ENCODE measurements around the gene PDGFD.
"Not testable (repeated sequence)": the region's sequence is repeated elsewhere in the genome, so short reads cannot be mapped to it uniquely, and the experiment has no call there.

The PDGFD gene

DNA sequence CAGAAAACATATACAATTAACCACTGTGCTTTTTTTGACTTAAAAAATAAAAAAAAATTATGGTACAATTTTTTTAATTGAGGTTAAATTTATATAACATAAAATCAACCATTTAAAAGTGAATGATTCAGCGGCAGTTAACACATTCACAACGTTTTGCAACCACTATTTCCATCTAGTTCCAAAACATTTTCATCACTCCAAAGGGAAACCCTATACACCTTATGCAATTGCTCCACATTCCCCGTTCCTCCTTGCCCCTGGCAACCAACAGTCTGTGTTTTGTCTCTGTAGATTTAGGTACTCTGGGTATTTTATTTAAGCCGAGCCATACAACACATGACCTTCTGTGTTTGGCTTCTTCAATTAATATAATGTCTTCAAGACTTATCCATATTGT lies 112.2 kb downstream of the PDGFD start:
- no peak for DNase-seq

DNA sequence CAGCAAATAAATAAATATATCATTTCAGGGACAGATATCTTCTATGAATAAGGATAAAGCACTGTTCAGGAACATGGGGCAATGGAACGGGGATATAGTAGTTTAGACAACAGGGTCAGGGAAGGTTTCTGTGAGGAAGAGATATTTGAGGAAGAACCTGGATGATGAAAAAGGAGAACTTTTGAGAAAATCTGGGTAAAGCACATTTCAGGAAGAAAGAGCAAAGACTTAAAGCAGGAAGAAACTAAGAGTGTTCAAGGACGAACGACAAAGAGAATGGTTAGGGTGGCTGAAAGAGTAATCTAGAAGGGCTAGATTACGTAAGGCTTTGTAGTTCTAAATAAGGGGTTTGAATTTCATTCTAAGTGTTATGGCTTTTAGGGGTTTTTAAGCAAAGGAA lies 114.8 kb downstream of the PDGFD start:
- no peak for DNase-seq

DNA sequence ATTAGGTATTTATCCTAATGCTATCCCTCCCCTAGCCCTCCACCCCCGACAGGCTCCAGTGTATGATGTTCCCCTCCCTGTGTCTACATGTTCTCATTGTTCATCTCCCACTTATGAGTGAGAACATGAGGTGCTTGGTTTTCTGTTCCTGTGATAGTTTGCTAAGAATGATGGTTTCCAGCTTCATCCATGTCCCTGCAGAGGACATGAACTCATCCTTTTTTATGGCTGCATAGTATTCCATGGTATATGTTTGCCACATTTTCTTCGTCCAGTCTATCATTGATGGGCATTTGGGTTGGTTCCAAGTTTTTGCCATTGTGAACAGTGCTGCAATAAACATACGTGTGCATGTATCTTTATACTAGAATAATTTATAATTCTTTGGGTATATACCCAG lies 117.1 kb downstream of the PDGFD start:
- DNase-seq: not testable (repeated sequence)

DNA sequence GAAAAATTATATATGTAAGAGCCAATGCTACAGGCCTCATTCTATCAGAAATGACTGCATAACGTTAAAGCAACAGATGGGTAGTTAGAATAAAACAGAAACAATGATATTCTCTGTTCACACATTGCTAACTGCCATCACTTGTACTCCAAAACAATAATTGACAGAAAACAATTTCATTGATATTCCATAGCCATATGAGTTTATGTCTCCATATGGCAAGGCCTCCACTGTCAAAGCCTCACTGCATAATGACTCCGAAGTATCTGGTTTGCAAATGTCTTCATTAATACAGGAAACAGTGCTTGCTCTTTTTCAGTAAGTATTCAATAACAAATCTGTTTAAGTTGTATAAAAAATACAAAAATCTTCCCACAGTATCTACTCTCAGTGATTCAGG lies 117.6 kb downstream of the PDGFD start:
- no peak for DNase-seq

DNA sequence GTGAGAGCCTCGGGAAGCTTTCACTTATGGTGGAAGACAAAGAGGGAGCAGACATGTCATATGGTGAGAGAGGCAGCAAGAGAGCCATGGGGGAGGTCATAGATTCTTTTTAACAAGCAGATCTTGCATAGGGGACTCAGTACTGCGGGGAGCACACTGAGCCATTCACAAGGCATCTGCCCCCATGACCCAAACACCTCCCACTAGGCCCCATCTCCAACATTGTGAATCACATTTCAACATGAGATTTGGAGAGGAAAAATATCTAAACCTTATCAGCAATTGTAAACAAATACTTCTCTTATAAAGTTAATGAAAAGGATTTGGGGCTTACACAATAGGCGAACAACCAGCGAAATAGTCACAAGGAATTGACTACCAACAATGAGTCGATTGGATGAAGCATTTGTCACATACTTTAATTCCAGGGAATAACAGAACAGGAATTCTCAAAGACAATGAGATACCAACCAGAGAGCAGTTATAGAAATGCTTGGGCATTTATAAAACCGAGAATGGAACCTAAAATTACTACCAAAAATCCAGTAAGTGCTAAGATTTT lies 120.2 kb downstream of the PDGFD start:
- no peak for DNase-seq

DNA sequence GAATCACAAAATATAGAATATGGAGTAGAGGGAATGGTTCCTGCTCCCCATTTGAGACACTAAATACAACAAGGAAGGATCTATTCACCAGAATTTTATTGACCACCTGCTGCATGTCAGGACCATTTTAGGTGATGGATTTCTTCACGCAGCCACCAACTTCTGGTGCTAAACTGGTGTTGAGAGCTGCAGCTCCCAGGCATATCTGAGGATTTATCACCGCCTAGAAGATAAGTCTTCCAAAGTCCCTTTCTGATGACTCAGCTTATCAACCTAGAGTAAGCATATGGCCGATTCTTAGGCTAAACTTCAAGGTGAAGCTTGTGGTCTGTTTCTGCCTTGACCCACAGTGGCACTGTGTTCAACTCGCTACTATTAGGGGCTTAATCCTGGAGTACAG lies 120.8 kb downstream of the PDGFD start:
- no peak for DNase-seq

DNA sequence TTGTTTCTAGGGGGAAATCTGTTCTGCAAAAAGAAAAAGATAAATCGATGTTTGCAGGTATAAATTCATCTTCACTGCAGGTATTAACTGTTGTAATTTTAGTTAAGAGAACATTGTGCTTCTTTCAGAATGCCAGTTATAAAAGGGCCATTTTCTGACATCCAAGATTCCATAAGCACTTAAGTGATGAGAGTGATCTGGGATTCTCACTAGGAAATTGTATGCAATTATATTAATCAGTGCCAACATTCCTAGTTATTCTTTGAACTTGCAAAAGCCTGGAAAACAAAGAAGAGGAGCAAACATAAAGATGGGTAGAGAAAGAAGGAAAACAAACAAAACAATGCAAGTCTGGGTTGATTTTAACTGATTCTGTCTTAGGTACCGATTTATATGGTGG lies 122.2 kb downstream of the PDGFD start:
- no peak for DNase-seq

DNA sequence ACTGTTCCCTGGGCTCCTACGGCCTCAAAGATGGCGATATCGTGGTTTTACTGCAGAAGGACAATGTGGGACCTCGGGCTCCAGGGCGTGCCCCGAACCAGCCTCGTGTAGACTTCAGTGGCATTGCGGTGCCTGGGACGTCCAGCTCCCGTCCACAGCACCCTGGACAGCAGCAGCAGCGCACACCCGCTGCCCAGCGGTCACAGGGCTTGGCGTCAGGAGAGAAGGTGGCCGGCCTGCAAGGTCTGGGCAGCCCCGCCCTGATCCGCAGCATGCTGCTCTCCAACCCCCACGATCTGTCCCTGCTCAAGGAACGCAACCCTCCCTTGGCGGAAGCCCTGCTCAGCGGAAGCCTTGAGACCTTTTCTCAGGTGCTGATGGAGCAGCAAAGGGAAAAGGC lies 127.0 kb downstream of the PDGFD start:
- DNase-seq: no peak

DNA sequence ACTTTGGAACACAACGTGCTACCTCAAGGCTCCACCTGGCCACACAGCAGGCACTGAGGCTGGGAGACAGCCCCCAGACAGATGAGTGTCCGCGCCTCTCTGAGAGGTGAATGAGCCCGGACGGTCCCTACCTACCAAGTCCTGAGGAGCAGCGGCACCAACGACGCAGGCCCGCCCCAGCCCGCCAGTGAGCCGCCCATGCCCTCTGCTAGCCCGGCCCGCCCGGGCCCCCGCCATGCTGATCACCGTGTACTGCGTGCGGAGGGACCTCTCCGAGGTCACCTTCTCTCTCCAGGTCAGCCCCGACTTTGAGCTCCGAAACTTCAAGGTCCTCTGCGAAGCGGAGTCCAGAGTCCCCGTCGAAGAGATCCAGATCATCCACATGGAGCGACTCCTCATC lies 127.4 kb downstream of the PDGFD start, which contains the start of gene DDI1:
Gene DDI1, plus strand, starts transcription at position 53 of the 400 bp plus-strand sequence. Its CDS starts 183 bp downstream, at position 236.
- DNase-seq: no peak

DNA sequence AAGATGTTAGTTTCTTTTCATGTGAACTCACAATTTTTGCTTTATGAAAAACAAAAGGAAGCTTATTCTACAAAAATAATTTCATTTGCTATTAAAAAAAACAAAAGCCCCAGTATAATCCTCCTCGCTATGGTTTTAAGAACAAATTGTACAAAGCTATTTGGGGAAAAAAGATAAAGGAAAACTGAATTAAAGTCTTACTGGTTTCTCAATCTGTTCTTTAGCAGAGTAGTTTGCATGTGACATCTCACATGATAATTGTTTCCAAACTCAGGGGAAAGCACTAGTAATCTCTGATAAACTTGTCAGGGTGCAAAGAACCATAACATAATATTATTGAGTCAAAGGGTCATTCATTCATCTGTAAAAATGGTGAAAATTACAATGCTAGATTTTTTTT lies 130.4 kb downstream of the PDGFD start:
- DNase-seq: no peak

DNA sequence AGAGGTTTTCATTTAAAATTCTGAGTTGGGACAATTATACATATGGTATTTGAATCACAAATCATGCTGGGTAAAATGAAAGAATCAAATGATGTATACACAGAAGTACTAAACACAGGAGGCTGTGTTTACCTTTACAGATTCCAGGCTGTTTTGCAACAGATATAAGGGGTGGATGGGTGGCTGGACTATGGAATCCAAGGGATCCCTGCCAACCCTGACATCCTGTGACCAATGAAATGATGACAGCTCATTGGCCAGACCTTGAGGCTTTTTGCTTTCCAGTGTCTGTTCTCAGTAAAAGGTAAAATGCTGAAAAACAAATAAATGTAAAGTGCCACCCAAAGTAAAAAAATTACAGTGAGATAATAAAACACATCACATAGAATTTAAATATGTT lies 130.8 kb downstream of the PDGFD start:
- DNase-seq: peak; percentile 40

DNA sequence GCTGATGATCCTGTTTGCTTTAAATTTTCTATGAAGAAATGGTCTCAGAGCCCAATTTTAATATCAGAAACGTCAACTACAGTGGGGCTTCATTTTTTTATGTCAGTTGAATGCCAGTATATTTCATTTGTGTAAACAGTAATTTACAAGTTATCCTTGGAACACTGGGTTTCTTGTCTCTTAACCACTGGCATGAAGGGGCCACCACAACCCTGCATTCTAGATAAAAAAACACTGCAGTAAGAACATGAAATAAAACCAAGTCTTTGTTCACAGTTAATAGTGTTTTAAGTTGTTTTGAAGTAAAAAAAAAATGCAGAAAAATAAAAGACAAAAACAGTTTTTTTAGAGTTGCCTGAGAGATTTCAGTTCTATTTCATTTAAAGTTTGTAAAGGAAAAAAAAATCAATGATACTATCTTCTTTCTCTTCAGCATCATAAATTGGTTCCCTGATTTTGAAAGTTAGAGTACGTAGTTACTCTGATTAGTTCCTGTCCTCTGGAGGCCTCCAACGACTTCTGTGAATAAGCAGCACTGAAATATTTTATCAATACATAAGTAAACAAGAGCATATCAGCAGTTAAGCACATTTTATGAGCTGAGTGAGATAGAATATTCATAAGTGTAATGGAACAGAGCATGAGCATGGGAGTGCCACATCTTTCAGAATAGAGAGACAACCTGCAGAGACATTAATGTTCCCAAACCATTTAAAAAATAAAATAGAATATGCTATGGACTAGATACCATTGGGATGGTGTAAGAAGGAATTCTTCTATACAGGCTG lies 135.3 kb downstream of the PDGFD start:
- DNase-seq: no peak

DNA sequence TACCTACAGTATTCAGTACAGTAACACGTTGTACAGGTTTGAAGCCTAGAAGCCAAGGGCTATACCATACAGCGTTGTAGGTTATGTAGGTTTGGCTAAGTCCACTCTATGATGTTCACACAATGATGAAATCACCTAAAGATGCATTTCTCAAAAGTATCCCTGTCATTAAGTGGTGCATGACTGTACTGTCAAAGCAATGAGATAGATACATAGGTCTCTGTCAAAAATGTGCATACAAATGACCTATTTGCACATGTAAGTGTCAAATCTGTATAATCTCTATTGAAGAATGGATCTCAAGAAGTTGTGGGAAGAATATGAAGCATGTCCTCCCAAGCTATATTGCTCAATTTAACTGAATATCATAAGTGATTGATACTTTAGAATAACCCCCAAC lies 139.4 kb downstream of the PDGFD start:
- DNase-seq: no peak

DNA sequence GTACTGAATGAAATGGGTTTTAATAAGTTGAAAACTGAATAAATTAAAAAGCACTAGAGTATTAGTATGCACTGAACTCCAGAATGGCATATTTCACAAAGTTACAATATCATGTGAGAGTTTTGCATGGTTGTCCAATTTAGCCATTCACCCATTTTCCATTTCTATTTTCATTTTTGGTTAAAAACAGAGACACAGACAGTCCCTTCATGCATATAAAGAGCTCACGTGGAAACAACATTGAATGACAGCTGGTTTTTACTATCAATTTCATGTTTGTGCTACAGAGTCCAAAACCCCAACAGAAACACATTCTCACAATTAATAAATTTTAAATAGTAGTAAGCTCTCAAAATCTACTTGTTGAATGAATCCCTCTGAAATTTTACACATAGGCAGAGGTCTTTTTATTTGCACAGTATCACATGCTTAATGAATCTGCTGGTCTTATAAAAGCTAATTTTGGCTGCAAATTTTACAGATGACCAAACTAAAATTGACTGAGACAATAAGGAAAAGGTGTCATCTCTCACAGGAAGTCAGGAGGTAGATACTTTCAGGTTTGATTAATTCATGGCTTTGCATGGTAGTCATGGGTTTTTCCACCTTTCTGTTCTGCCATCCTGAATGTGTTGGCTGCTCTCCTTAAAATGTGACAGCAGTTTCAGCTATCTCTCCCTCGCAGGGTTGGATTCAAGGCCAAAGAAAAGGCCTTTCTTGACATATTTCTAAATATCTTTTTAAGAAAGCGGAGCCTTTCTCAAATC lies 148.1 kb downstream of the PDGFD start:
- DNase-seq: no peak

DNA sequence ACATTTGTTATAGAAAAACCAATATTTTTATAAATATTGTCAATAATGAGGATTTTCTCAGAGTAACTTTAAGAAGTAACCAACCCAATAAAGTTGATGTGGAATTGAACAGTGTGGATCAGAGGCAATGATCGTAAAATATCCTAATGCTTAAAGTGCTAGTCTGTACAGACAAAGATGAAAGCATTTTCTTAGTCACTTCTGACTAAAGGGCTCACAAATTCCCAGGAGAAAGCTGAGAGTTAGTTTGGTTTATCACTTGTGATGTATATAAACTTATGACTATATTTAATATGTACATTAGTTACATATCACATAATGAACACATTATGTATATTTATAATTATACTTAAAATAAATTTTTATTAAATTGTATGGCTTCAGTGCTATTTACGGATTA lies 152.9 kb downstream of the PDGFD start:
- DNase-seq: no peak

DNA sequence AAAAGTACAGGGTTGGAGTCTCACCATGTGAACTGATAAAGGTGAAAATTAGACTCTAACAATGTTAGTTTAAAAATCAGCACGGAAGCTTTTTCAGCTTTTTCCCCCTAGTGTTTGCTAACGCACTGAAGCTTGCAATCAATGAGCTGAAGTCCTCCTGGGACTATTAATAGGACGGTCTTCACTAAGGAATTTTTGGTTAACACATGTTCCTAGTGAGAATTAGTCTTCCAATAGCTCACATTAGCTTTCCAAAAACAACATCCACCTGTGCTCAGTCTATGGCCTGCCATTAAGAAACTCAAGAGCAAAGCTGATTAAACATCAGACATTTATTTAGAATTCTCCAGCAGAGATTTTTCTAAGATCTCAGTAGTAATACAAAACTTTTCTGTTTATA lies 154.2 kb downstream of the PDGFD start:
- DNase-seq: no peak

DNA sequence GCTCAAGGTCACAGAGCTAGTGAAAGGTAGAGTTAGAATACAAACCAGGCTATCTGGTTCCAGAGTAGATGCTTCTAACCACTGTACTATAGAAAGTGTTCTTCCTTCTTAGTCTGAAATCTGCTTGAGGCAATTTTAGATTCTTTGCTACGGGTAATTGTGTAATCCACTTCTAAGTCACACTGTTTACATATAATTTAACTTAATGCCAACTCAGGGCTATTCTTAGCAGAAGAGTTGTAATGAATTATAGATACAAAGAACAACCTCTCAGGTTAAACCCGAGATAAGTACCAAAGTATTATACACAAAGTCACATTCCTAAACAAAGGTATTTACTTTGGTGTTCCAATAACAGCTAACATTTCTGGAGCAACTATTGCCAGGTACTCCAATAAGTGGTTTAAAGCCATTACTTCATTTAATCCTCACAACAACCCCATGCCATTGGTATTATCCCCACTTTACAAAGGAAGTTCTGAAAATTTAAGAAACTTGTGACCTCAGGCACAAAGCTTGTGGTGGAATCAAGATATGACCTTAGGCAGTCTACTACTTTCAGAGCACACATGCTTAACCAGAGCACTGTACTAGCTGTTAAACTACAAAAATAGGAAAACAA lies 158.6 kb downstream of the PDGFD start:
- no peak for DNase-seq

DNA sequence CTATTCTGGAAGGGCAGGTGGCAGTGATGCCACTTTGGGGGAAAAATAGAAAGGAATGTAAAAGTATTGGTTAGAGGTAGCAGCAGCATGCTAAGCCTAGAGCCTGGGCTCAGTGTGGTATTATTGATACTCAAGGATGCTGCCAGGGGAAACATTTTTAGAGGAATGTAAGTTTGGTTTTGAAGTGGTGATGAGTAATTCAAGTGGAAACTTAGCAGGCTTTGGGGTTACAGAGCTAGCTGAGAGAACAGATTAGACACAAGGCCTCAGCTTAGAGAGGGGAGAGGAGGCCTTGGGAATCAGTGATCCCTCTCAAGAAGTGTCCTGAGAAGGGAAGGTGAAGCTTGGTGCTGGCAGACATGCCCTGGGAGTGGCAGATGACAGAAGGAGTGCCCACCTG lies 160.5 kb downstream of the PDGFD start:
- DNase-seq: no peak

DNA sequence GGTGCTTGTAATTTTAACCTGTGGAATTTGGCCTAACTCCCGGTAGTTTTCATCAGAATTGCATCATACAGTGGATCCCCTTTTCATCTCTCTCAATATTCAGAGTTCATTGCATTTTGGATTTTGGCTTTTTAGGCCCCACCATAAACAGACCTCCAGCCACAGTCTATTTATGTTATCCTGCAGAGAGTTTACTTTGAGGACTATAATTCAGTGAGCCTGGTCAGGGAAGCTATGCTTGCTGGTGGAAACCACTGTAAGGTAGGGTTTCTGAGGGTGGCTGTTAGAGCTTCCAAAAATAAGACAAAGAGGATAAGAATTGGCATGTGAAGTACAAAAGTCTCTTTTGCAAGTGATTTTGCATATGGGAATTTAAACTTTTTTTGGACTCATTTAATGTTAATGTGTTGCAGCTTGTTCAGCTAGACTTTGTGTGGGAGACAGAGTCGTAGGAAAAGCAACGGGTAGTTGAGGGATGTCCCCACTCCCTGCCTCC lies 162.3 kb downstream of the PDGFD start:
- no peak for DNase-seq

DNA sequence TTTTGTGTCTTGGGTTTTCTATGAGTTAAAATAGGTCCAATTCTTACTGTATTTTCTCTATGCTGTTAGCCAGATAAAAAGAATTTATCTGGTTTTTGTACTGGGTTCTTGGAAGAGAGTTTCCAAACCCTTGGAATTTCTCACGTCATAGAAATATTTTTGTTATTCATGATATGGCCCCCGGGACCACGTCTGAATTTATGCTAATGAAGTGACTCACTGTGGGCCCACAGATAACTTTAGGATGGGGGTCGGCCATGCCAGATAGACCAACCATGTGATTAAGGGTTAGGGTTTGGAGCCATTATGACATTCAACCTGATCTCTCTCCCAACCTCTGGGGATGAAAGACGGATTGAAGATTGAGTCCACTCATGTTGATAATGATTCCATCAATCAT lies 163.1 kb downstream of the PDGFD start:
- DNase-seq: no peak

DNA sequence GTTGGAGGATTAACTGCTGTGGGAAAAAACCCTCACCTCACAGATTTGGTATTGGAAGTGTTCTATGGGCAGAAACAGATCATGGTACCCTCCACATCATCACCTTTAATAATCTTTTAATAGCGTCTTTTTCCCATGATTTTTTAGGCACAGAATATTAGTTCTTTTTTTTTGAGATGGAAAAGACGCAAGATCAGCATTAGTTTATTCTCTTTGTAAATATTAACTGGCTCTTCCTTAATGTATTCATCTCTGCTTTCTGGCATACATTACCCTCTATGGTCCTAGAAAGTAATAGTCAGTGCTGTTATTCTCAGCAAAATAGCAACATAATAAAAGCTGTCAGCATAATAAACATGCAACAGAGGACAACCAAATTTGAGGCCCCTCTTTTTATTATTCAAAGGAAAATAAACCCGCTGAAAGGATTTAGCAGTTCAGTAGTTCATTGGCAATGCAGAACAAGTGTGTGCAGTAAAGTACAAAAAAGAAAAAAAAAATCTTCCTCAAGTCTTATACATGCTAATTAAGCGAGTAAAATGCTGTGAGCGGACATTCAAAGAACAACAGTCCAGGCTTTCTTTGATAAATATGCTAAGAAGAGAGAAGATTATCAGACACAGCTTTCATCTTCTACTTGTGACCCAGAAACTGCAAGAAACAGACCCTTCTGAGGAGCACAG lies 165.0 kb downstream of the PDGFD start:
- no peak for DNase-seq

DNA sequence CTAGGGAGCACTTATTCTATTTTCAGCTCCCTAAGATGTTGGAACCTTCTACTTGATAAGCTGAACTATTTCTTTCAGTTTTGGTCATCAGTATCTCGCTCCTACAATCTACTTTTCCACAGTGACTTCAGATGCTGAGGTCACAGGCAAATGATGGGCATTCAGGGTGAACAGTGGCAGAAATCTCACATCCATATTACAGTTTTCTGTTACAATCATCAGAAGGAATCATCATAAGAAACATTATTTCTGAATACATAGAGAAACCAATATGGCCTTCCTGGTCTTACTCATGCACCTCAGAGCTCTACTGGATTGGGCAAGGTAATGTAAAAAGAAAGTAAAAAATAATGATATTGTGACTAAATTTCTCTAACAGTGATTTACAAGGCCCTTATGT lies 166.9 kb downstream of the PDGFD start:
- DNase-seq: no peak

DNA sequence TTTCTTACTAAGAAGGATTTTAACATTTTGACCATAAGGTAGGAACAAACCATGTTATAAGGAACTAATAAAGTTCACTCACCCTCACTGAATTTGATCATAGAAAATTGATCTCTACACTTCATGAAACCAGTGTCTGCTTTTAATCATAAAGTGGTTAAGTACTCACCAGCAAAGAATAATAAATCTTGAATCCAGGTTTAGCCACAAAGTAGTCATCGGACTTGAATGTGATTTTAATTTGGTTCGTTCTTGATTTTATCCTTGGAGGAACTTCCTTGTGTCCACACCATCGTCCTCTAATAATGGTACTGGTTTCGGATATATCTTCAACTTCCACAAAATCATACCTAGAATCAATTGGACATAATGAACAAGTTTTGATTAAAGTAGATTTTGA lies 168.1 kb downstream of the PDGFD start:
- DNase-seq: no peak

Data from NCI-H446 treated with DMSO at 0.1 percent for 48 hours (cell line).